GM18517 (cell line): ENCODE measurements around the gene SERPINA12.

Experiments used
- ATAC-seq: cut with Tn5 transposase; IDR thresholded peaks from one replicate; pipeline ENCODE4 v1.9.1; 2021; ENCODE audit warnings: mild to moderate bottlenecking, moderate library complexity; ENCODE audit not compliant: unreplicated experiment

SERPINA12 gene

GRCh38 chr14:94509356-94509755, at the start of gene SERPINA12:
Gene SERPINA12 (minus strand): TSS chr14:94509469. CDS start chr14:94498397, 11,072 bp downstream.
- no peak for ATAC-seq

GRCh38 chr14:94558842-94559241, 49.6 kb upstream of the SERPINA12 start:
- ATAC-seq = no peak

- ATAC-seq = no peak
Observed at GRCh38 chr14:94557327-94557726, 48.1 kb upstream of the SERPINA12 start.

- no peak for ATAC-seq
Observed at GRCh38 chr14:94555991-94556390, 46.7 kb upstream of the SERPINA12 start.

- no peak for ATAC-seq
Observed at GRCh38 chr14:94550041-94550440, 40.8 kb upstream of the SERPINA12 start.

- no peak for ATAC-seq
Observed at GRCh38 chr14:94548999-94549985, 40.0 kb upstream of the SERPINA12 start.

GRCh38 chr14:94548131-94548998, 39.1 kb upstream of the SERPINA12 start:
- ATAC-seq = no peak

GRCh38 chr14:94547726-94548125, 38.5 kb upstream of the SERPINA12 start:
- no peak for ATAC-seq

GRCh38 chr14:94547151-94547680, 37.9 kb upstream of the SERPINA12 start:
- ATAC-seq = no peak

GRCh38 chr14:94545131-94545841, 36.0 kb upstream of the SERPINA12 start:
- no peak for ATAC-seq

GRCh38 chr14:94544726-94545125, 35.5 kb upstream of the SERPINA12 start:
- ATAC-seq = no peak

GRCh38 chr14:94543449-94544124, 34.3 kb upstream of the SERPINA12 start:
- no peak for ATAC-seq

- no peak for ATAC-seq
Observed at GRCh38 chr14:94542811-94543440, 33.7 kb upstream of the SERPINA12 start.

- ATAC-seq = no peak
Observed at GRCh38 chr14:94542111-94542810, 33.0 kb upstream of the SERPINA12 start.

- ATAC-seq = no peak
Observed at GRCh38 chr14:94541234-94541975, 32.1 kb upstream of the SERPINA12 start.

GRCh38 chr14:94540031-94540794, 30.9 kb upstream of the SERPINA12 start:
- no peak for ATAC-seq

- ATAC-seq = no peak
Observed at GRCh38 chr14:94539181-94539580, 29.9 kb upstream of the SERPINA12 start.
